Fibroblast of upper back skin (primary cell): ENCODE data around the gene SH2D3A.
"Not testable (repeated sequence)": the region's sequence is repeated elsewhere in the genome, so short reads cannot be mapped to it uniquely, and the experiment has no call there.

ENCODE experiments used
- DNase-seq: peaks from one replicate; pipeline ENCODE4 v3.0.0-alpha.2; 2013

The SH2D3A gene

GRCh38 chr19:6718741-6719539 is 48.3 kb downstream of the SH2D3A start:
- DNase-seq, result no peak

- no peak for DNase-seq
Observed at GRCh38 chr19:6718111-6718740, 49.0 kb downstream of the SH2D3A start.

GRCh38 chr19:6717441-6717971 is 49.7 kb downstream of the SH2D3A start:
- DNase-seq, result no peak

GRCh38 chr19:6717036-6717435 is 50.2 kb downstream of the SH2D3A start:
- DNase-seq, result no peak

- DNase-seq, result no peak
Observed at GRCh38 chr19:6716610-6716970, 50.6 kb downstream of the SH2D3A start.

- no peak for DNase-seq
Observed at GRCh38 chr19:6714749-6715555, 52.3 kb downstream of the SH2D3A start.

- DNase-seq, result no peak
Observed at GRCh38 chr19:6713773-6714692, 53.2 kb downstream of the SH2D3A start.

- DNase-seq, result no peak
Observed at GRCh38 chr19:6712692-6713670, 54.3 kb downstream of the SH2D3A start.

- DNase-seq, result no peak
Observed at GRCh38 chr19:6712231-6712630, 55.0 kb downstream of the SH2D3A start.

- no peak for DNase-seq
Observed at GRCh38 chr19:6711605-6712004, 55.6 kb downstream of the SH2D3A start.

- no peak for DNase-seq
Observed at GRCh38 chr19:6711078-6711361, 56.2 kb downstream of the SH2D3A start.

GRCh38 chr19:6710273-6711077 is 56.8 kb downstream of the SH2D3A start:
- no peak for DNase-seq

- no peak for DNase-seq
Observed at GRCh38 chr19:6709549-6709948, 57.7 kb downstream of the SH2D3A start.

GRCh38 chr19:6708913-6709312 is 58.3 kb downstream of the SH2D3A start:
- not testable (repeated sequence) for DNase-seq

- no peak for DNase-seq
Observed at GRCh38 chr19:6708346-6708745, 58.9 kb downstream of the SH2D3A start.

GRCh38 chr19:6707658-6708018 is 59.6 kb downstream of the SH2D3A start:
- DNase-seq, result no peak

- DNase-seq, result no peak
Observed at GRCh38 chr19:6707011-6707657, 60.1 kb downstream of the SH2D3A start.

GRCh38 chr19:6706633-6706958 is 60.6 kb downstream of the SH2D3A start:
- no peak for DNase-seq

GRCh38 chr19:6705931-6706632 is 61.2 kb downstream of the SH2D3A start:
- DNase-seq, result no peak
